ENCODE measurements around the gene DLG4.

Gene DLG4

DNA sequence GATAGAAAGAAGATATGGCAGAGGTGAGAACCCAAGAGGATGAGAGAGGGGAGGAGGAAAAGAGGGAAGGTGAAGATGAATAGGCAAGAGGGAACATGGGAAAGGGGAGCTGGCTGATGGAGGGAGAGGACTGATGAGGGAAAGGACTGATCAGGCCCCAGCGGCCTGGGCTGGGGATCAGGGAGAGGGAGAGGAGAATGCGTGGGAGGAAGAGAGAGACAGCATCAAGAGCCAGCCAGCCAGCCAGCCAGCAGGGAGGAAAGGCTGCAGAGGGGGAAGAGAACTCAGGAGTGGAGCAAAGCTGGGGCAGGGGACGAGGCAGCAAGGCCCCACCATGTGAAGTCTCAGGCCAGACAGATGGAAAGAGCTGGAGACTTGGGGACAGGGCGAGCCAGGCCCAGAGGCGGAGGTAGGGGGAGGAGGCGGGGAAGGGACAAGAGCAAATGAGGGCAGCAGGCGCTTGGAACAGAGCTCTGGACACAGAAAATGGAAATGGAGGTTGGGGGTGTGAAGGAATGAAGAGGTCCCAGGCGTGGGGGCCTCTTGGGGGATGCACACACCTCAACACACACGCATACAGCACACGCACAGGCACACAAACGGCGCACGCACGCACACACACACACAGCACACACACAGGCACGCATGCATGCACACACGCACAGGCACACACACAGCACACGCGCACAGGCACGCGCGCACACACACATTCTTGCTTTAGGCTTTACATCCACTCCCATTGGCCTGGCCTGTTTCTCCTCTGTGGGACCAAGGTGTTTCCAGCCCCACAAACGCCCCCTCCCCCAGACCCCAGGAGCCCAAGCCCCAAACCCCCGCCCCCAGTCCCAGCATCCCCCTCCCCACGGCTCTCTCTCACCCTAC, 12.3 kb downstream of the DLG4 start:
- no peak overlapping the region for H4K8ac ChIP-seq (ENCODE audit: low read depth, low read length)

DNA sequence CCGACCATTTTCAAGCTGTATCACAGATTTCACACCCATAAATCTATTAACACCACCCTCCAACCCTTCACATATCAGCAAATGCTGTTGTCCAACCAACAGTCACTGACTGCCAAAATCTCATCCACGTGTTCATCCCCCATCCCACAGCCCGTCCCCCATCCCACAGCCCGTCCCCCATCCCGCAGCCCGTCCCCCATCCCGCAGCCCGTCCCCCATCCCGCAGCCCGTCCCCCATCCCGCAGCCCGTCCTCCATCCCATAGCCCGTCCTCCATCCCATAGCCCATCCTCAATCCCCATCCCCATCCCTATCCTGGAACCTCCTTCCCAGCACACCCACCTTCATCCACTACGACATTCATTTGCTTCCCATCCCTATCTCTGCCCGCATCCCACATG, 14.1 kb downstream of the DLG4 start:
- Histone ChIP-seq H3K4me1 (ENCODE audit: control insufficient read depth in 2 of 2, insufficient read depth in 1 of 2, low read depth in 1 of 2, low read length in 2 of 2) (peaks cover 36 to 37% of the 10 kb centered on the region in 2 donors), H3K4me2 (ENCODE audit: insufficient read depth, low read length, poor library complexity, severe bottlenecking) (peak overlapping the region; percentile 71), H3K79me1 (ENCODE audit: low read depth, low read length) (peaks cover 8% of the 10 kb centered on the region), H3K36me3 (replicated peaks in 1 of 2; ENCODE audit: control insufficient read depth in 2 of 2, insufficient read depth in 2 of 2, low read length in 2 of 2) (peaks cover 21 to 37% of the 10 kb centered on the region in 2 donors), H3K9ac (ENCODE audit: low read depth, low read length, poor library complexity) (no peak overlapping the region), H2BK120ac (ENCODE audit: low read depth, low read length) (no peak overlapping the region), H3K27me3 (ENCODE audit: control insufficient read depth in 3 of 3, insufficient read depth in 3 of 3, low read depth in 1 of 3, low read length in 3 of 3) (no peaks in the 10 kb centered on the region), H3K9me3 (replicated peaks in 1 of 2; ENCODE audit: control insufficient read depth in 2 of 2, insufficient read depth in 1 of 2, low read depth in 1 of 2, low read length in 2 of 2) (peaks cover 0 to 3% of the 10 kb centered on the region in 2 donors), H4K8ac (ENCODE audit: low read depth, low read length) (no peak overlapping the region), H2AFZ (ENCODE audit: low read length) (peak overlapping the region; percentile 88), H2AK5ac (ENCODE audit: low read depth, low read length) (no peak overlapping the region), H3K4me3 (ENCODE audit: low read length in 2 of 2) (peak overlapping the region; percentile 41 to 44), H3K14ac (ENCODE audit: low read length) (no peak overlapping the region), H3K18ac (ENCODE audit: low read length) (no peak overlapping the region), H3K27ac (replicated peaks; ENCODE audit: low read length) (peak overlapping the region; percentile 95), H2BK15ac (ENCODE audit: low read length) (no peak overlapping the region), H4K91ac (ENCODE audit: low read depth, low read length, poor library complexity) (no peak overlapping the region), H3K4ac (ENCODE audit: low read length) (no peak overlapping the region), H2BK12ac (ENCODE audit: low read length) (no peak overlapping the region), H3K23ac (ENCODE audit: low read depth, low read length, poor library complexity) (no peak overlapping the region), H2BK5ac (ENCODE audit: low read length) (no peak overlapping the region)
- DNase-seq (ENCODE audit: low spot score) = no peak
- WGBS, 2 donors (ENCODE audit: extremely low coverage in 2 of 2, insufficient read length in 2 of 2, insufficient replicate concordance in 1 of 2) = no CpG with 5 or more reads among the region's 15 CpGs

More for the DNA sequence above, 12.3 kb downstream of the DLG4 start:
- peak overlapping the region; percentile 37 for H3K4me2 ChIP-seq (ENCODE audit: insufficient read depth, low read length, poor library complexity, severe bottlenecking)
- H2BK15ac ChIP-seq (ENCODE audit: low read length) = peak overlapping the region; percentile 59
- no peak overlapping the region for H2BK120ac ChIP-seq (ENCODE audit: low read depth, low read length)
- peak overlapping the region; percentile 80 for H3K9ac ChIP-seq (ENCODE audit: low read depth, low read length, poor library complexity)
- H3K9me3 ChIP-seq (replicated peaks in 1 of 2; ENCODE audit: control insufficient read depth in 2 of 2, insufficient read depth in 1 of 2, low read depth in 1 of 2, low read length in 2 of 2) = peaks cover 0 to 3% of the 10 kb centered on the region in 2 donors
- peaks cover 45 to 48% of the 10 kb centered on the region in 2 donors for H3K4me1 ChIP-seq (ENCODE audit: control insufficient read depth in 2 of 2, insufficient read depth in 1 of 2, low read depth in 1 of 2, low read length in 2 of 2)
- H2AK5ac ChIP-seq (ENCODE audit: low read depth, low read length) = peak overlapping the region; percentile 67
- peak overlapping the region; percentile 95 for H2BK12ac ChIP-seq (ENCODE audit: low read length)
- no peak for DNase-seq (ENCODE audit: low spot score)
- no peaks in the 10 kb centered on the region for H3K27me3 ChIP-seq (ENCODE audit: control insufficient read depth in 3 of 3, insufficient read depth in 3 of 3, low read depth in 1 of 3, low read length in 3 of 3)
- H4K91ac ChIP-seq (ENCODE audit: low read depth, low read length, poor library complexity) = peak overlapping the region; percentile 79
- H2AFZ ChIP-seq (ENCODE audit: low read length) = no peak overlapping the region
- H3K18ac ChIP-seq (ENCODE audit: low read length) = peak overlapping the region; percentile 88
- peaks cover 8% of the 10 kb centered on the region for H3K79me1 ChIP-seq (ENCODE audit: low read depth, low read length)
- peaks cover 14 to 20% of the 10 kb centered on the region in 2 donors for H3K36me3 ChIP-seq (replicated peaks in 1 of 2; ENCODE audit: control insufficient read depth in 2 of 2, insufficient read depth in 2 of 2, low read length in 2 of 2)
- WGBS, 2 donors (ENCODE audit: extremely low coverage in 2 of 2, insufficient read length in 2 of 2, insufficient replicate concordance in 1 of 2) = no CpG with 5 or more reads among the region's 24 CpGs
- H3K4me3 ChIP-seq (ENCODE audit: low read length in 2 of 2) = peak overlapping the region in 1 of 2 donors; percentile 66
- peak overlapping the region; percentile 52 for H3K27ac ChIP-seq (replicated peaks; ENCODE audit: low read length)
- peak overlapping the region; percentile 79 for H3K14ac ChIP-seq (ENCODE audit: low read length)
- H3K4ac ChIP-seq (ENCODE audit: low read length) = peak overlapping the region; percentile 71
- peak overlapping the region; percentile 96 for H3K23ac ChIP-seq (ENCODE audit: low read depth, low read length, poor library complexity)
- no peak overlapping the region for H2BK5ac ChIP-seq (ENCODE audit: low read length)

DNA sequence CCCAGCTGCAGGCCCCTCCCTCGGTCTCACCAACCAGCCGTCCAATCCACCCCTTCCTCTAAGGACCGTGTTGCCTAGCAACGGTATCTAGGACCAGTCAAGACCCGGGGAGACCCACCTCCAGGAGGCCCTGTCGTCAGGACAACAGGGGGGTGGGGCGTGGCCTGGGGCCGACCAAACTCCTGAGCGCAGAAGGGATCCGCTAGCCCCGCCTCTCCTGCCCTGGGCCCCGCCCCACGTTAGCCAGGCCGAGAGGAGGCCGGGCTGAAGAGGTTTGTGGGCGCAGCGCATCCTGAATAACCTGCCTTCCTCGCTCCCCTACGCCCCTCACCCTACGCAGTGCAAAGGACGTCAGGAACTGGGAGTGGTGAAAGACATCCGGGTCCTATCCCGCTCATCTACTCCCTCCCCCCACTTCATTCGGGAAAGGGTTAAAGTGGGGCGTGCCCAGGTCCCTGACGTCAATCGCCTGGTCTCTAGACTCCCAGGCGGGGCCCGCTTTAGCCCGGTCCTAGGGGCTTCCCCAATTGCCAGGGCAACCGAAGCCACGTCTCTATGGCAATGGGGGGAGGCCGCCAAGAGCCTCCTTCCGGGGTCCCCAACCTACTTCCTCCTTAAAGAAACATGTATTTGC, 14.7 kb downstream of the DLG4 start:
- no peak overlapping the region for H2BK12ac ChIP-seq (ENCODE audit: low read length)
- H2BK5ac ChIP-seq (ENCODE audit: low read length) = peak overlapping the region; percentile 19
- no peak overlapping the region for H2BK15ac ChIP-seq (ENCODE audit: low read length)
- H2AK5ac ChIP-seq (ENCODE audit: low read depth, low read length) = no peak overlapping the region
- H3K9ac ChIP-seq (ENCODE audit: low read depth, low read length, poor library complexity) = peak overlapping the region; percentile 17
- peaks cover 0 to 3% of the 10 kb centered on the region in 2 donors for H3K9me3 ChIP-seq (replicated peaks in 1 of 2; ENCODE audit: control insufficient read depth in 2 of 2, insufficient read depth in 1 of 2, low read depth in 1 of 2, low read length in 2 of 2)
- peaks cover 21 to 41% of the 10 kb centered on the region in 2 donors for H3K36me3 ChIP-seq (replicated peaks in 1 of 2; ENCODE audit: control insufficient read depth in 2 of 2, insufficient read depth in 2 of 2, low read length in 2 of 2)
- H3K4me1 ChIP-seq (ENCODE audit: control insufficient read depth in 2 of 2, insufficient read depth in 1 of 2, low read depth in 1 of 2, low read length in 2 of 2) = peaks cover 36% of the 10 kb centered on the region in 2 donors
- H2BK120ac ChIP-seq (ENCODE audit: low read depth, low read length) = no peak overlapping the region
- peak; percentile 96 for DNase-seq (ENCODE audit: low spot score)
- peaks cover 8% of the 10 kb centered on the region for H3K79me1 ChIP-seq (ENCODE audit: low read depth, low read length)
- H3K23ac ChIP-seq (ENCODE audit: low read depth, low read length, poor library complexity) = no peak overlapping the region
- peak overlapping the region; percentile 86 for H3K18ac ChIP-seq (ENCODE audit: low read length)
- WGBS, 2 donors (ENCODE audit: extremely low coverage in 2 of 2, insufficient read length in 2 of 2, insufficient replicate concordance in 1 of 2) = no CpG with 5 or more reads among the region's 34 CpGs
- peak overlapping the region; percentile 41 to 89 for H3K4me3 ChIP-seq (ENCODE audit: low read length in 2 of 2)
- no peak overlapping the region for H3K14ac ChIP-seq (ENCODE audit: low read length)
- H3K4ac ChIP-seq (ENCODE audit: low read length) = no peak overlapping the region
- H2AFZ ChIP-seq (ENCODE audit: low read length) = peak overlapping the region; percentile 88
- H4K91ac ChIP-seq (ENCODE audit: low read depth, low read length, poor library complexity) = no peak overlapping the region
- no peak overlapping the region for H4K8ac ChIP-seq (ENCODE audit: low read depth, low read length)
- peak overlapping the region; percentile 95 for H3K27ac ChIP-seq (replicated peaks; ENCODE audit: low read length)
- H3K4me2 ChIP-seq (ENCODE audit: insufficient read depth, low read length, poor library complexity, severe bottlenecking) = peak overlapping the region; percentile 71
- H3K27me3 ChIP-seq (ENCODE audit: control insufficient read depth in 3 of 3, insufficient read depth in 3 of 3, low read depth in 1 of 3, low read length in 3 of 3) = no peaks in the 10 kb centered on the region

DNA sequence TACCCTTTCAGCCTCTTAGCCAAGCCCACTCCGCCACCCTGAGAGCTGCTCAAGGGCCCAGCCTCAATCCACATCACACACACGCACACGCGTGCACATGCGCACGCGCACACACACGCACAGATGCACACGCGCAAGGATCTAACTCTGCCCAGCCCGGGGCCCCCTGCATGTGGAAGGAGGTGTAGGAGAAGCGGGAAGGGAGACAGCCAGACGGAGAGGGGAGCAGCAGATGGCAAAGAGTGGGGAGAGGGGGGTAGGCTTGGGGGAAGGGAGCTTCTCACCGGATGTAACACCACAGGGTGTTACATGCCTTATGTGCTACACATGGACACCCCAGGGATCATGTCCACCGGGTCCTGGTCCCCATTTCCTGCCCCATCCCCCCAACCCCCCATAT, 15.3 kb downstream of the DLG4 start:
- peak overlapping the region; percentile 96 for H2BK12ac ChIP-seq (ENCODE audit: low read length)
- H3K14ac ChIP-seq (ENCODE audit: low read length) = no peak overlapping the region
- peak overlapping the region; percentile 65 for H3K9ac ChIP-seq (ENCODE audit: low read depth, low read length, poor library complexity)
- H2BK5ac ChIP-seq (ENCODE audit: low read length) = peak overlapping the region; percentile 19
- H2BK120ac ChIP-seq (ENCODE audit: low read depth, low read length) = no peak overlapping the region
- H2BK15ac ChIP-seq (ENCODE audit: low read length) = no peak overlapping the region
- no peaks in the 10 kb centered on the region for H3K27me3 ChIP-seq (ENCODE audit: control insufficient read depth in 3 of 3, insufficient read depth in 3 of 3, low read depth in 1 of 3, low read length in 3 of 3)
- WGBS, 2 donors (ENCODE audit: extremely low coverage in 2 of 2, insufficient read length in 2 of 2, insufficient replicate concordance in 1 of 2) = no CpG with 5 or more reads among the region's 15 CpGs
- peak overlapping the region; percentile 88 for H2AFZ ChIP-seq (ENCODE audit: low read length)
- peak overlapping the region; percentile 95 for H3K18ac ChIP-seq (ENCODE audit: low read length)
- no peak for DNase-seq (ENCODE audit: low spot score)
- peaks cover 0 to 3% of the 10 kb centered on the region in 2 donors for H3K9me3 ChIP-seq (replicated peaks in 1 of 2; ENCODE audit: control insufficient read depth in 2 of 2, insufficient read depth in 1 of 2, low read depth in 1 of 2, low read length in 2 of 2)
- H4K91ac ChIP-seq (ENCODE audit: low read depth, low read length, poor library complexity) = peak overlapping the region; percentile 77
- H3K36me3 ChIP-seq (replicated peaks in 1 of 2; ENCODE audit: control insufficient read depth in 2 of 2, insufficient read depth in 2 of 2, low read length in 2 of 2) = peaks cover 21 to 43% of the 10 kb centered on the region in 2 donors
- H4K8ac ChIP-seq (ENCODE audit: low read depth, low read length) = no peak overlapping the region
- peaks cover 36% of the 10 kb centered on the region in 2 donors for H3K4me1 ChIP-seq (ENCODE audit: control insufficient read depth in 2 of 2, insufficient read depth in 1 of 2, low read depth in 1 of 2, low read length in 2 of 2)
- H3K27ac ChIP-seq (replicated peaks; ENCODE audit: low read length) = peak overlapping the region; percentile 95
- H3K23ac ChIP-seq (ENCODE audit: low read depth, low read length, poor library complexity) = peak overlapping the region; percentile 81
- H3K4ac ChIP-seq (ENCODE audit: low read length) = peak overlapping the region; percentile 78
- H3K79me1 ChIP-seq (ENCODE audit: low read depth, low read length) = peaks cover 8% of the 10 kb centered on the region
- peak overlapping the region; percentile 71 for H3K4me2 ChIP-seq (ENCODE audit: insufficient read depth, low read length, poor library complexity, severe bottlenecking)
- H2AK5ac ChIP-seq (ENCODE audit: low read depth, low read length) = peak overlapping the region; percentile 95
- H3K4me3 ChIP-seq (ENCODE audit: low read length in 2 of 2) = peak overlapping the region in 1 of 2 donors; percentile 41
